Spleen (tissue), 11 donors: ENCODE measurements around the gene EHBP1. TPM values are rescaled to one million over a fixed set of nuclear protein-coding genes. Genes with fewer than 3 reads are reported as not detected.
A peak's percentile ranks its signal among the peaks of the same experiment; 100 is the strongest.

Source experiments
- DNase-seq: peaks from one replicate; pipeline ENCODE4 v3.0.0-alpha.2; 2020
- H3K27ac ChIP-seq, 8 donors: fragments of 200-600 bp; sonication (generic) in 7 of 8; 1 replicate in 4 of 8; 2 replicates in 4 of 8; pipeline versions ENCODE4 v1.5.0 to v1.8.0; 2016 to 2021; ENCODE audit warnings: inconsistent platforms in 4 of 8, mild to moderate bottlenecking in 4 of 8, moderate library complexity in 1 of 8
- H3K27me3 ChIP-seq, 7 donors: fragments of 200-600 bp; sonication (generic) in 6 of 7; replicated peaks in 1 of 7; 1 replicate in 4 of 7; 2 replicates in 3 of 7; pipeline versions ENCODE4 v1.5.0 to v1.8.0; 2016 to 2021; ENCODE audit warnings: inconsistent platforms in 3 of 7, mild to moderate bottlenecking in 1 of 7
- H3K36me3 ChIP-seq, 6 donors: fragments of 200-600 bp; sonication (generic) in 5 of 6; 1 replicate in 4 of 6; 2 replicates in 2 of 6; pipeline versions ENCODE4 v1.5.0 to v1.8.0; 2016 to 2021; ENCODE audit warnings: inconsistent platforms in 2 of 6
- H3K4me1 ChIP-seq, 6 donors: fragments of 200-600 bp; sonication (generic) in 5 of 6; 1 replicate in 3 of 6; 2 replicates in 3 of 6; pipeline versions ENCODE4 v1.5.0 to v1.8.0; 2016 to 2021; ENCODE audit warnings: inconsistent platforms in 3 of 6
- H3K4me3 ChIP-seq, 8 donors: fragments of 200-600 bp; sonication (generic) in 7 of 8; 1 replicate in 4 of 8; 2 replicates in 4 of 8; pipeline versions ENCODE4 v1.5.0 to v1.8.0; 2016 to 2021; ENCODE audit warnings: inconsistent platforms in 4 of 8, mild to moderate bottlenecking in 4 of 8, moderate library complexity in 2 of 8
- H3K9me3 ChIP-seq, 8 donors: fragments of 200-600 bp; sonication (generic) in 7 of 8; 1 replicate in 4 of 8; 2 replicates in 4 of 8; pipeline versions ENCODE4 v1.5.0 to v1.8.0; 2016 to 2021; ENCODE audit warnings: inconsistent platforms in 4 of 8
- CTCF ChIP-seq, 11 experiments: fragments of 200-600 bp in 7 of 11; fragments of 450-650 bp in 4 of 11; sonication (generic) in 4 of 11; IDR thresholded peaks in 8 of 11; conservative IDR thresholded peaks in 3 of 11; 1 replicate in 7 of 11; 2 replicates in 4 of 11; pipeline versions ENCODE4 v1.4.0 to v1.8.0; 2016 to 2021; ENCODE audit warnings: antibody characterized with exemption in 11 of 11, inconsistent platforms in 4 of 11, mild to moderate bottlenecking in 1 of 11
- POLR2A ChIP-seq, 3 donors: fragments of 450-650 bp; IDR thresholded peaks; one replicate each; pipeline ENCODE4 v1.5.1; 2017; ENCODE audit warnings: antibody characterized with exemption in 3 of 3, mild to moderate bottlenecking in 1 of 3
- POLR2AphosphoS5 ChIP-seq, 3 donors: sonication (generic); formaldehyde crosslinking; IDR thresholded peaks; one replicate each; pipeline ENCODE4 v1.5.1; 2017; ENCODE audit warnings: antibody characterized with exemption in 3 of 3
- WGBS, 5 donors: extraction: QIAGEN DNeasy Blood & Tissue Kit in 3 of 5; methylation state at CpG; one replicate each; pipeline versions ENCODE4 v1.1.5 to v1.1.7; 2013 to 2018; 5-methylcytosine and 5-hydroxymethylcytosine counted together
- intact Hi-C: fragments of 100-400 bp; cut with DNase I; formaldehyde crosslinking; loops from one replicate; pipeline ENCODE4 v1.15.0; 2023; ENCODE audit warnings: low total_unique reads
- polyA plus RNA-seq, 3 donors: library from polyadenylated mRNA; stranded (reverse); fragments of 200-250 nt; gene quantifications; one replicate each; pipeline ENCODE4 v1.2.1, GENCODE V29; 2013
- total RNA-seq, 7 donors: library from RNA; depleted of rRNA in 3 of 7; stranded (reverse); fragments of >200 nt in 3 of 7; fragmentation: NEBNext Ultra II Directional in 4 of 7; extraction: Animal tissue kit (Norgen Biotek cat#: 25700) in 4 of 7; gene quantifications; one replicate each; pipeline versions ENCODE4 v1.1.0 to v1.2.1, GENCODE V29; 2016 to 2021
- donor health status: healthy with polysubstance abuse.
- donor health status: DM: no; HTN: no; CAD: no; lungs with moderate emphysema.
- donor health status: DM: no; HTN: no; CAD: no.
- donor health status: Bipolar disorder and iron deficiency.
- donor health status: healthy.
- donor health status: DM: no; HTN: no; CAD: no.
- donor health status: DM: yes; HTN: yes; CAD: no.

The EHBP1 gene
- total and polyA plus RNA-seq, 10 donors: 5.0 to 44.2 (median 31.7) TPM

- Histone ChIP-seq H3K27me3 (peaks cover 9 to 64% (median 47%) of the 10 kb centered on the region in 7 donors), H3K4me3 (no peak overlapping the region), H3K9me3 (peaks cover 0 to 7% (median 0%) of the 10 kb centered on the region in 8 donors), H3K36me3 (peaks cover 0 to 24% (median 0%) of the 10 kb centered on the region in 6 donors), H3K27ac (no peak overlapping the region), H3K4me1 (peaks cover 22 to 30% (median 27%) of the 10 kb centered on the region in 6 donors)
- DNase-seq: peak; percentile 71
- 94 to 97% (median 96%) methylated on average over 36 of the region's 36 CpGs for whole genome bisulfite sequencing, 5 donors
- no peak for TF ChIP-seq POLR2A (IDR thresholded peaks at IDR 0.05)
- peak in 1 of 3 donors; percentile 20 for TF ChIP-seq POLR2AphosphoS5 (IDR thresholded peaks at IDR 0.05)
- no peak for TF ChIP-seq CTCF (IDR thresholded peaks at IDR 0.05 in 8 of 11, conservative IDR thresholded peaks at IDR 0.05 in 3 of 11)
- intact Hi-C loops: no loop called here
These were observed 339.1 kb downstream of the EHBP1 start for GRCh38 chr2:63044362-63045327.

- 94 to 97% (median 96%) methylated on average over 7 of the region's 7 CpGs for WGBS, 5 donors
- no peak for DNase-seq
- intact Hi-C loops: no loop called here
- Histone ChIP-seq H3K9me3 (peaks cover 0 to 7% (median 0%) of the 10 kb centered on the region in 8 donors), H3K4me3 (no peak overlapping the region), H3K27ac (no peak overlapping the region), H3K36me3 (peaks cover 0 to 21% (median 0%) of the 10 kb centered on the region in 6 donors), H3K27me3 (peaks cover 9 to 83% (median 66%) of the 10 kb centered on the region in 7 donors), H3K4me1 (peaks cover 25 to 49% (median 47%) of the 10 kb centered on the region in 6 donors)
- no peak for TF ChIP-seq POLR2A (IDR thresholded peaks at IDR 0.05)
- TF ChIP-seq CTCF (IDR thresholded peaks at IDR 0.05 in 8 of 11, conservative IDR thresholded peaks at IDR 0.05 in 3 of 11): no peak
- TF ChIP-seq POLR2AphosphoS5 (IDR thresholded peaks at IDR 0.05): no peak
These were observed 341.0 kb downstream of the EHBP1 start for GRCh38 chr2:63046552-63046951.

DNA sequence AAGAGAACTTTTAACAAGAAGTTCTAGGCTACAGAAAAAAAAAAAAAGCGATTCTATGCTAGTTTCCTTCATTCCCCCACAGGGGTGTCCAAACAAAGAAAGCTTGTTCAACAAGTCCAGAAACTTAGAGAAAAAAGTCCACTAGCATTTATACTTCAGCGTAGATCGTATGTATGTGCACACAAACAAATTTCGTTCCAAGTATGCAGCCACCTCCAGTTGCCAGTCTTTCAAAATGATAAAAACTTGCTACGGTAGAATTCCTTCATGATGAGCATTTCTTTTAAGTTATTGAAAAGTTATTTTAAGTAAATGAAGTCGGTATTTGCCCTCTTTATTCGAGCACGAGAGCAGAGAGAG is 341.4 kb downstream of the EHBP1 start:
- peaks cover 0 to 21% (median 0%) of the 10 kb centered on the region in 6 donors for H3K36me3 ChIP-seq
- H3K9me3 ChIP-seq: peaks cover 0 to 7% (median 0%) of the 10 kb centered on the region in 8 donors
- H3K27me3 ChIP-seq: peaks cover 9 to 87% (median 70%) of the 10 kb centered on the region in 7 donors
- intact Hi-C loops: no loop called here
- H3K4me1 ChIP-seq: peaks cover 25 to 53% (median 50%) of the 10 kb centered on the region in 6 donors
- peak overlapping the region in 1 of 8 donors; percentile 75 for H3K4me3 ChIP-seq
- no peak for TF ChIP-seq POLR2A (IDR thresholded peaks at IDR 0.05)
- TF ChIP-seq CTCF (IDR thresholded peaks at IDR 0.05 in 8 of 11, conservative IDR thresholded peaks at IDR 0.05 in 3 of 11): no peak
- TF ChIP-seq POLR2AphosphoS5 (IDR thresholded peaks at IDR 0.05): no peak
- 43 to 54% (median 50%) methylated on average over 8 of the region's 8 CpGs for WGBS, 5 donors
- no peak overlapping the region for H3K27ac ChIP-seq
- DNase-seq: no peak
